Activated T-cell treated with anti-CD3 and anti-CD28 coated beads for 24 hours (primary cell): ENCODE data around the gene RFC5.
A peak's percentile ranks its signal among the peaks of the same experiment; 100 is the strongest.

ENCODE experiments used
- DNase-seq: peaks from one replicate; pipeline ENCODE4 v3.0.0-alpha.2; 2020; ENCODE audit warnings: low read depth

Gene RFC5, protein sequence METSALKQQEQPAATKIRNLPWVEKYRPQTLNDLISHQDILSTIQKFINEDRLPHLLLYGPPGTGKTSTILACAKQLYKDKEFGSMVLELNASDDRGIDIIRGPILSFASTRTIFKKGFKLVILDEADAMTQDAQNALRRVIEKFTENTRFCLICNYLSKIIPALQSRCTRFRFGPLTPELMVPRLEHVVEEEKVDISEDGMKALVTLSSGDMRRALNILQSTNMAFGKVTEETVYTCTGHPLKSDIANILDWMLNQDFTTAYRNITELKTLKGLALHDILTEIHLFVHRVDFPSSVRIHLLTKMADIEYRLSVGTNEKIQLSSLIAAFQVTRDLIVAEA

DNA sequence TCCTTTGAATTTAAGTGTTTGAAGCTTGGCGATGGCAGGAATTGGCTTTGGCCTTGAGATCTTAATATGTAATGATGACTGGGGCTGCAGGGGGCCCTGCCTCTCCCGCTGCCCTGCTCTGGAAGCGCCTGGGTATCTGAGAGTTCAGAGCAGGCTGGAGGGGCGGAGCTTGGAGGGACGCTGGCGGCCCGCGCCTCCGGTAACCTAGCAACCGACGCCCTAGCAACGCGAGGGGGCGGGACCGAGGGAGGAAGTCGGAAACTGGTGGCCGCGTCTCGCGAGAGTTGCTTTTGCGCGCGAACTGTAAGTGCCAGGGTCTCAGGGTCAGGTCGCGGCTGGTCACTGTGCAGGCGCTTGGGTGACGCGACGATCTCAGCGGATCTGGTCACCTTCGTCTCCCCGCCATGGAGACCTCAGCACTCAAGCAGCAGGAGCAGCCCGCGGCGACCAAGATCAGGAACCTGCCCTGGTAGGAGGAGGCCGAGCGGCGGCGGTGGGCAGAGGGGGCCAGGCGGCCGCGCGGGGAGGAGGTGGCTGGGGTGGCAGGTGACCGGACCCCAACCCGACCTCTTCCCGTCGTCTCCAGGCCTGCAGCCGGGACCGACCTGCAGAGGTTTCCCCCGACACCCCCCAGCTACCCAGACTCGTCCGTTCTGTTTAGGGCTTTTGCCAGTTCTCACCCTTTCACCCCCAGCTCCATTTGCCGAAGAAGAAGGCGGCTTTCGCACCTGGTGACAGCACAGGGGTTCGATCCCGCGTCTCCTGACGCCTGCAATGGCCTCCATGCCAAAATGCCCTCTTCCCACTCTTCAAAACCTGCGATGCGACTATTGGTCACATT lies at the start of gene RFC5:
Gene RFC5 (plus strand): TSS at position 280 of the 841 bp plus-strand sequence. CDS start 125 bp downstream, at position 405.
- peak; percentile 97 for DNase-seq

DNA sequence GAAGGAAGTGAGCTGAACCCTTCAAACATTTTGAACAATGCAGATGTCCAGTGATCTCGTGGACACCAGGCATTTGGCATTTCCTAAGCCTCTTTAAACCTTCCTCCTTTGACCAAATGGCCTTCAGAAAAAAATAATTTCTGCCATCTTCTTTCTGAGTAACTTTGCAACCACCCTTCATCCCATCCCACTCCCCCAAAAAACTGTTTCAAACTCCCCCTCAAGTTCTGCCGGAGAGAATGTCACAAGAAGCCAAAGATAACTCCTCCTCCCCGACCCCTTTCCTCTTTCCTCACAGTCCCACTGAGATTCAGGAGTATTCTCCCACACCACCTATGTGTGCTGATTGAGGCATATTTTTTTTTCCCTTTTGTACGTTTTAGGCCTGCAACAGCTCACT lies 49.5 kb upstream of the RFC5 start:
- DNase-seq: no peak

DNA sequence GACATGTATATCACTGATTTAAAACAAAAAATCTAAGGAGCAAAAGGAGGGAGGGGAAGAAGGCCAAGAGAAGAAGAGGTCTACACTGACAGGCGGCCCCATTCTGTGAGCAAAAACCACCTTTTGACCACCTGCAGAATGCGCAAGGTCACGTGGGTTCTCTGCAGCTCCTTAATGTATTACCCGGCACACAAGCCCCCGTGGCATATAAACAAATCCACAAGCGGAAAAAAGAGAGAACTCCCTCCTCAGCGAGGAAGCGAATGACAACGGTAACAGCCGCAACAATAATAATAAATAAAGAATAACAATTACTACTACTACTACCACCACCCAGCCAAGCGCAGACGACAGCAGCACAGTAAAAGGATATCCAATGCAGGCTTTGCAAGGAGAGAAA lies 49.0 kb upstream of the RFC5 start:
- DNase-seq: no peak

- DNase-seq: no peak
Measured at GRCh38 chr12:117968151-117968789, 48.2 kb upstream of the RFC5 start.

DNA sequence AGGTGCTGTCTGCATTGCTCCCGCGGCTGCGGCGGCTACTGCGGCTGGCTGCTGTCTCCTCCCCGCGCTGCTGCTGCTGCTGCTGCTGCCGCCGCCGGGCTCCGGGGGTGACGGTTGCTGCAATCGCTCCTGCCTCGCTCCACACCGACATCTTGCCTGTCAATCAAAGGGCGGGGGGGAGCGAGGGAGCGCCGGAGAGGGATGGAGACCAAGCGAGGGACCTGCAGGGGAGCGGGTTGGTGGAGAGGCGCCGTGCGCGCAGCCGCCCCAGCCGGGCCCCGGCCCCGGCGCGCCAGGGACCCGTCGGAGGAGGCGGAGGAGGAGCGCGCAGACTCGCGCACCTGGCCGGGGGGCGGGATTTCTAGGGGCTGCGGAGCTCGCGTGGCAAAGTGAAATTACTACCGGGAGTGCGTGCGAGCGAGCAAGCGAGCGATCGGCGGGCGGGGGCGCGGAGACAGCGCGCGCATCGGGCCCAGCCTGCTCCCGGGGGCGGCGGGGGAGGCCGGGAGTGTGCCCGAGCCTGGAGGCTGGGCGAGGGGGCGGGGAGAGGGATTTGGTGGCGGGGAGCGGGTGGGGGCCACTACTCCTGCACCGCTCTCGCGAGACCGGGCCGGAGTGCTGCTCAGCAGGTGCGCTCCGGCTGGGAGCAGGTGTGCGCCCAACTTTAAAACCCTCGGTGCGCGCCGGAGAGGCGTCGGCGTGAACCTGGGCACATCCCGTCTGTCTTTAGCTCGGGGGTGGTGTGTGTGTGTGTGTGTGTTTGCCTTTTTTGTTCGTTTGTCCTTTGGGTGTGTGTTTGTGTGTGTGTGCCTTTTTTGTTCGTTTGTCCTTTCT lies 47.5 kb upstream of the RFC5 start, which contains the start of gene KSR2:
Gene KSR2 (minus strand): TSS at position 165 of the 834 bp plus-strand sequence. CDS start 735 bp downstream, outside the sequence.
- DNase-seq: peak; percentile 45

DNA sequence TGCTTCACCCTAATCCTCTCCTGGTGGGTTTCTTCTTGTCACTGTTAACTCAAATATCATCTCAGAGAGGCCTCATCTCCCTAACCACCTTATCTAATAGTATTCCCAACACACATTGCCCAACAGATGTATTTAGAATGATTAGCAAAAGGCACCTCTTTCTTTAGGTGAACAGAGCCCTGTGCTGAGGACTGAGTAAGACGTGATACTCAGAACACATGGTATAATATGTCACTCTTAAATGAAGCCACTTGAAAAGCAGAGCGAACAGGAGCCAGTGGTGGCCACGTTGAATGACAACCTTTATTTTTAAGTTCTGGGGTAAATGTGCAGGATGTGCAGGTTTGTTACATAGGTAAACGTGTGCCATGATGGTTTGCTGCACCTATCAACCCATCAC lies 46.2 kb upstream of the RFC5 start:
- DNase-seq: no peak

- DNase-seq: no peak
Measured at GRCh38 chr12:117972301-117972700, 44.2 kb upstream of the RFC5 start.

DNA sequence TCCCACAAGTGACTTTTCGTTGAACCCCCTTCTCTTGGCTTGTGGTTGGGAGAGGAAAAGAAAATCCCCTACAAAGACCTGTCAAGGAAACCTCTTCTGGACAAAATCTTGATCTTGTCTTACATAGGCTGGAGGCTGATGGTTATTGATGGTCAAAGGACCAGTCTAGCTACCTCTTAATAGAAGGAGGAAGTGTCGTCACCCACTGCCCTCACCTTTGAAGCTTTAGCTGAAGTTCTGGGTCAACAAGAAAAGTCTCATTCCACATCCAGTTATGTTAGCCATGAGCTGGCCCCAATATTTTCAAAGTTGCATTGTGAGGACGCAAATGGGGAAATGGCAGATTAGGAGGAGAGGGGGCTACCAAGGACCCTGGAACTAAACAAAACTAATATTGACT lies 41.5 kb upstream of the RFC5 start:
- DNase-seq: no peak

DNA sequence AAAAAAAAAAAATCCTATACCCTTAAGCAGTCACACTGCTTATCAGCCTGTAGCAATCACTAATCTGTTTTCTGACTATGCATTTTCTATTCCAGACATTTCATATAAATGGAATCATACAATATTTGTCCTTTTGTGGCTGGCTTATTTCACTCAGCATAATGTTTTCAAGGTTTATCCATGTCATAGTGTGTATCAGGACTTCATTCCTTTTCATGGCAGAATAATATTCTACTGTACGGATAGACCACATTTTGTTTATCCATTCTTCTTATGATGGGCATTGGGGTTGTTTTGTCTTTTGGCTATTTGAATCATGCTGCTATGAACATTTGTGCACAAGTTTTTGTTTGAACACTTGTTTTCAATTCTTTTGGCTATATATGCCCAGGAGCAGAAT lies 39.1 kb upstream of the RFC5 start:
- DNase-seq: no peak

DNA sequence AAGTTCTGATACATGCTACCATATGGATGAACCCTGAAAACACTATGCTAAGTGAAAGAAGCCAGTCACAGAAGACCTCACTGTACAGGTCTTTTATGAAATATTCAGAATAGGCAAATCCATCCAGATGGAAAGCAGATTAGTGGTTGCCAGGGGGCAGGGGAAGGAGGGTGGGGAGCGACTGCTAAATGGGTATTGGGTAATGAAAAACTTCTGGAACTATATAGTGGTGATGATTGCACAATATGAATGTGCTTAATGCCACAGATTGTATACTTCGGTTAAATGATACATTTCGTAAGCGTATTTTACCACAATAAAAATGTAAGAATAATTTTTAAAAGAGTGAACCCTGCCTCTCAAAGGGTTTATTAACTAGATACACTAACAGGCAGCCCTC lies 35.9 kb upstream of the RFC5 start:
- no peak for DNase-seq

DNA sequence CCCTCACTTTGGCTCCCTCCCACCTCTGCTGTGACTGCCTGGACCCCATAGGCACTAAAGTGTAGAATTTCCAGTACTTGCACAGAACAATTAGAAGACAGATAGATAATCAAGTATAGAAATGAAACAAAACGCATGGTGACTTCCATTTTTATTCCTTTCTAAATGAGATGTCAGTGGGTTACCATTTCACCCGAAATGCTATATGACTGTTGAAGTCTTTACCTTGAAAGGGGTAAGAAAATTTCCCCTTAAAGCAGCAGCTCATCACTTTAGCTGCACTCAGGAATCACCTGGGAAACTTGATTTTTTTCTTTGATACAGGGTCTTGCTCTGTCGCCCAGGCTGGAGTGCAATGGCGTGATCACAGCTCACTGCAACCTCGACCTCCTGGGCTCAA lies 35.2 kb upstream of the RFC5 start:
- no peak for DNase-seq

GRCh38 chr12:117985182-117985581 lies 31.3 kb upstream of the RFC5 start:
- no peak for DNase-seq

DNA sequence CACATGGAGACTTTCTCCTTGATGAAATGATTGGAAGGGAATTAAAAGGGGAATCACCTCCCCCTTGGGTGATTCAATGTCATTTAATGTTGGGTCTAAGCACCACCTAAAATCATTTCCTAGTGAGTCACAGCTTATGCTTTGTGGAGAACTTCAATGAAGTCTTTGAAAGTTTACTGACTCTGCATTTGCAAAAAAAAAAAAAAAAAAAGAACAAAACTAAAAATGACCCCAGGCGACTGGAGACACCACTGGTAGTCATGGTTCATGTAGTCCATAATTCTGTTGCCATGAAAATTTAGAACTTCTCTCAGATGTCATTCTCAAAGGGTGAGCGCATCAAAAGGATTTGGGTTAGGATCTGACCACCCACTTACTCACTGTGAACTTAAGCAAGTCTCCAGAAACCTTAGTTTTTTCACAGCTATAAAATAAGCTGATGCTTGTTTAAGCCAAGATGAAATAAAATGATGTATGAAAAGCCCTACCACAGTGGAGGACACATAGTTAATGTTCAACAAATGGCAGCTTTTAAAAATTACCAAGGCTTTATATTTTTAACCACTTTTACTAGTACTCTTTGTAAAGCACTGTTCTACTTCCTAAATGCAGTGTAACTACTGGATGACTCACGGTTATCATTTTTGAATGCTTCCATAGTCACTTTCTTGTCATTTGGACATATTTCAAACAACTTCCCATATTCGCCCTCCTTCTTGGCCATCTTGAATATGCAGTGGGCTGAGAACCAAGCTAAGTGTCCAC lies 29.6 kb upstream of the RFC5 start:
- DNase-seq: no peak

DNA sequence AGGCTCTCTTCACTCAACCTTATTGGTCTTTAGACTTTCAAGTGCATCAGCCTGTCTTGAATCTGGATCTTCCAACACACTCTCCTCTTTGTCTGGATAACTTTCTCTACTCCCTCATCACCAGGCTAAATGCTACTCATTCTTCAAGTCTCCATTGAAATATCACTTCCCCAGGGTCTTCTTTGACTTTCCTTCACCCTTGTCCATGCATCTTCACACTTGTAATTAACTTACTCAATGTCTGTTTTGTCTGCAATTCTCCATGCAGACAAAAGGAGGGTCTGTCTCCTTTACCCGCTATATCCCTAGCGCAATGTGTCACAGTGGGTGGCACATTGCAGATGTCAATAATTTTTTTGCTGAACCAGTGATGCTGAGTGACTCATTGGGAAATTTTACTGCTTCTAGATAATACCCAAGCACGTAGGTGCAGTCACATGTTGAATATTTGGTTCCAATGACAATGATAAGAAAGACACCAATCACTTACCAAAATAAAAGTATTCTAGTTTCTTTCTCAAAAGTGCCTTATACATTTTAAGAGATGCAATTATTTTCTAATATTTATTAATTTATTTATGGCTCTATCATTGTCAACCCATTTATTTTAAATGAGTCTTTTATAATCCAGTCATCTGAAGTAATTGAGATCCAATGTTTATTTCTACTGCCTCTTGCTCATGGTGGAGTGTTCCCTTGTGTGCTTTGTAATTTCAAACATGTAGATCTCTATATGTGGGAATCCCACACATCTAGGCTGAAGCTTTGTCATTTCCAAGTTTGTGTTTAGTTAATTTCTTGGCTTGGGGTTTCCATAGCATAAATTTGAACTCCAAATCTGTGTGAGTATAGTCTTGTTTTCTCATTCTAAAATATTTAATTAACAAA lies 21.7 kb upstream of the RFC5 start:
- no peak for DNase-seq

DNA sequence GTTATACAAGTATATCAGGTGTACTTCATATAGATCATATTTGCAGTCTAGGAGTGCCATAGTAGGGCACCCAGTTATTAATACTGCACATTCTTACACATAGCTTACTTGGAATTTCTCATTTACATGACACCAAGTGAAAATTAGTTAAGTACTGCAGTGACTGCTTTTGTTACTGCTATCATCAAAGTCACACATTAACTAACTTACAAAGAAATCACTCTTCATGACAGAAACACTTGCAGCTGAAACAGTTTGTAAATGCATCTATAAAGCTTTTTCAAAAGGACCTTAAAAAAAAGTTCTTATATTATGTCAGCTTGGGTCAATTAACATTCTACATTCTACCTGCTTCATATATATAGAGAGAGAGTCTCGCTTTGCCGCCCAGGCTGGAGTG lies 17.8 kb upstream of the RFC5 start:
- no peak for DNase-seq

DNA sequence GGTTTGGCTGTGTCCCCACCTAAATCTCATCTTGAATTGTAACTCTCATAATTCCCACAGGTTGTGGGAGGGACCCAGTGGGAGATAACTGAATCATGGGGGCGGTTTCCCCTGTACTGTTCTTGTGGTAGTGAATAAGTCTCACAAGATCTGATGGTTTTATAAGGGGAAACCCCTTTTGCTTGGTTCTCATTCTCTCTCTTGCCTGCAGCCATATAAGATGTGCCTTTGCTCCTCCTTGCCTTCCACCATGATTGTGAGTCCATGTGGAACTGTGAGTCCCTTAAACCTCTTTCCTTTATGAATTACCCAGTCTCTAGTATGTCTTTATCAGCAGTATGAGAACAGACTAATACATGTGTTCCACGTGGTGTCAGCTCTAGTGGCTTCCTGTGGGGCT lies 16.7 kb upstream of the RFC5 start:
- peak; percentile 1 for DNase-seq

- no peak for DNase-seq
Measured at GRCh38 chr12:118010903-118011302, 5.6 kb upstream of the RFC5 start.

GRCh38 chr12:118011377-118011776 lies 5.1 kb upstream of the RFC5 start:
- no peak for DNase-seq

- DNase-seq: no peak
Measured at GRCh38 chr12:118011961-118012360, 4.5 kb upstream of the RFC5 start.

- DNase-seq: no peak
Measured at GRCh38 chr12:118013283-118013682, 3.2 kb upstream of the RFC5 start.
